SK-MEL-5 (cell line): Measurements from ENCODE around the gene UBE2L3. TPM values are rescaled to one million over a fixed set of nuclear protein-coding genes. Genes with fewer than 3 reads are reported as not detected.
"Not testable (repeated sequence)": the region's sequence is repeated elsewhere in the genome, so short reads cannot be mapped to it uniquely, and the experiment has no call there.

Experiments used
- DNase-seq: peaks from one replicate; pipeline ENCODE4 v3.0.0-alpha.2; 2016; ENCODE audit warnings: low read depth, low spot score
- in situ Hi-C: cut with HindIII; loops from 2 replicates; pipeline ENCODE4 v1.10.0; 2016; ENCODE audit warnings: low sequenced_read_pairs, high pct_unique_total_duplicates, low pct_unique_long_range_greater_than_20kb
- polyA plus RNA-seq, 2 experiments: library from polyadenylated mRNA; depleted of rRNA; stranded (reverse); fragments of >200 nt; gene quantifications; 2 replicates each; pipeline ENCODE4 v1.2.3, GENCODE V29; 2015
- total RNA-seq: library from RNA; depleted of rRNA; stranded (reverse); fragments of >200 nt; shearing (Covaris generic); gene quantifications from 2 replicates; pipeline ENCODE4 v1.2.3, GENCODE V29; 2014; rRNA removed

The UBE2L3 gene
- total RNA-seq, result 82.6 and 83.1 TPM in 2 replicates
- 61.4 and 66.7 TPM in 2 replicates for polyA plus RNA-seq (2015; cell fraction: cytosol; rRNA removed)
- 11.2 and 11.3 TPM in 2 replicates for polyA plus RNA-seq (2015; cell fraction: nucleus; rRNA removed)

- in situ Hi-C loops, result no loop called here
Measured at GRCh38 chr22:21567456-21568346, at the start of gene UBE2L3. UBE2L3 (plus strand) TSS chr22:21567714; CDS start chr22:21567745, 31 bp downstream.

GRCh38 chr22:21526705-21527500 lies 40.6 kb upstream of the UBE2L3 start:
- in situ Hi-C loops, result not testable (repeated sequence)

More at GRCh38 chr22:21567456-21568346, at the start of gene UBE2L3:
- DNase-seq, result peak; percentile 85

GRCh38 chr22:21531525-21531924 lies 36.0 kb upstream of the UBE2L3 start:
- DNase-seq, in situ Hi-C loops: not testable (repeated sequence)

More at GRCh38 chr22:21526705-21527500, 40.6 kb upstream of the UBE2L3 start:
- not testable (repeated sequence) for DNase-seq

GRCh38 chr22:21532863-21533648 lies 34.5 kb upstream of the UBE2L3 start:
- DNase-seq, in situ Hi-C loops: not testable (repeated sequence)

GRCh38 chr22:21539862-21540261 lies 27.7 kb upstream of the UBE2L3 start:
- in situ Hi-C loops, result not testable (repeated sequence)

GRCh38 chr22:21544432-21545322 lies 22.8 kb upstream of the UBE2L3 start:
- DNase-seq, in situ Hi-C loops: not testable (repeated sequence)

More at GRCh38 chr22:21539862-21540261, 27.7 kb upstream of the UBE2L3 start:
- DNase-seq, result not testable (repeated sequence)

- DNase-seq, in situ Hi-C loops: not testable (repeated sequence)
Measured at GRCh38 chr22:21549558-21549957, 18.0 kb upstream of the UBE2L3 start.

GRCh38 chr22:21550008-21550677 lies 17.4 kb upstream of the UBE2L3 start:
- DNase-seq, in situ Hi-C loops: not testable (repeated sequence)

GRCh38 chr22:21550678-21551047 lies 16.9 kb upstream of the UBE2L3 start:
- DNase-seq, in situ Hi-C loops: not testable (repeated sequence)

GRCh38 chr22:21551361-21551760 lies 16.2 kb upstream of the UBE2L3 start, which contains the start of gene RIMBP3C:
RIMBP3C (minus strand) TSS chr22:21551461; CDS start chr22:21550976, 485 bp downstream.
- in situ Hi-C loops, DNase-seq: not testable (repeated sequence)

- in situ Hi-C loops, DNase-seq: not testable (repeated sequence)
Measured at GRCh38 chr22:21559345-21560125, 8.0 kb upstream of the UBE2L3 start.

- in situ Hi-C loops, DNase-seq: not testable (repeated sequence)
Measured at GRCh38 chr22:21560657-21561056, 6.9 kb upstream of the UBE2L3 start.

- in situ Hi-C loops, result no loop called here
- no peak for DNase-seq
Measured at GRCh38 chr22:21563912-21564311, 3.6 kb upstream of the UBE2L3 start.

GRCh38 chr22:21564411-21564810 lies 3.1 kb upstream of the UBE2L3 start:
- in situ Hi-C loops, result no loop called here
- DNase-seq, result no peak
